HepG2 (cell line): Measurements from ENCODE around the gene BABAM1. TPM values are rescaled to one million over a fixed set of nuclear protein-coding genes. Genes with fewer than 3 reads are reported as not detected.
A peak's percentile ranks its signal among the peaks of the same experiment; 100 is the strongest.

Experiments
- CBX1 ChIP-seq: IDR thresholded peaks from one replicate; pipeline ENCODE4 v1.6.1; 2016; ENCODE audit warnings: antibody characterized with exemption, low read depth
- CEBPB ChIP-seq: IDR thresholded peaks from 2 replicates; pipeline ENCODE4 v1.6.1; 2011; ENCODE audit warnings: low read depth, low read length, improper control_type of control experiment, borderline replicate concordance
- DNMT3B ChIP-seq: conservative IDR thresholded peaks from 2 replicates; pipeline ENCODE4 v1.6.1; 2016; ENCODE audit warnings: missing biosample characterization, control low read depth
- NFYB ChIP-seq: sonication (generic); formaldehyde crosslinking; IDR thresholded peaks from 2 replicates; pipeline ENCODE4 v1.4.0; 2020; ENCODE audit warnings: missing genetic modification reagents
- NR2F1 ChIP-seq, 2 experiments: fragments of 450-650 bp in 1 of 2; formaldehyde crosslinking in 1 of 2; IDR thresholded peaks; 2 replicates each; pipeline versions ENCODE4 v1.5.0 to v1.6.1; 2016 to 2020; ENCODE audit warnings: mild to moderate bottlenecking in 1 of 2, missing compliant biosample characterization in 1 of 2, missing genetic modification reagents in 1 of 2, moderate library complexity in 1 of 2
- RFX5 ChIP-seq: IDR thresholded peaks from 2 replicates; pipeline ENCODE4 v1.6.1; 2011; ENCODE audit warnings: low read depth, low read length, improper control_type of control experiment
- SMAD1 ChIP-seq: sonication (generic); formaldehyde crosslinking; IDR thresholded peaks from 2 replicates; pipeline ENCODE4 v1.4.0; 2020; ENCODE audit warnings: missing genetic modification reagents, low read depth, mild to moderate bottlenecking, borderline replicate concordance
- TEF ChIP-seq: sonication (generic); formaldehyde crosslinking; IDR thresholded peaks from 2 replicates; pipeline ENCODE4 v1.5.0; 2020; ENCODE audit warnings: missing genetic modification reagents
- TFAP4 ChIP-seq: sonication (generic); IDR thresholded peaks from 2 replicates; pipeline ENCODE4 v1.6.1; 2016; ENCODE audit warnings: low read depth, borderline replicate concordance
- TSC22D2 ChIP-seq: sonication (generic); formaldehyde crosslinking; IDR thresholded peaks from 2 replicates; pipeline ENCODE4 v1.5.1; 2020; ENCODE audit warnings: missing genetic modification reagents, mild to moderate bottlenecking, borderline replicate concordance
- ZBTB25 ChIP-seq: IDR thresholded peaks from 2 replicates; pipeline ENCODE4 v1.6.1; 2018; ENCODE audit warnings: missing genetic modification reagents
- ZBTB33 ChIP-seq: sonication (generic); formaldehyde crosslinking; IDR thresholded peaks from 2 replicates; pipeline ENCODE4 v1.4.0; 2020; ENCODE audit warnings: missing genetic modification reagents
- ZNF264 ChIP-seq: sonication (generic); formaldehyde crosslinking; IDR thresholded peaks from 2 replicates; pipeline ENCODE4 v1.4.0; 2020; ENCODE audit warnings: missing genetic modification reagents
- ZNF276 ChIP-seq: sonication (generic); formaldehyde crosslinking; IDR thresholded peaks from 2 replicates; pipeline ENCODE4 v1.4.0; 2020; ENCODE audit warnings: mild to moderate bottlenecking, low read depth, missing genetic modification reagents
- ZNF317 ChIP-seq: sonication (generic); formaldehyde crosslinking; IDR thresholded peaks from 2 replicates; pipeline ENCODE4 v1.5.0; 2020; ENCODE audit warnings: mild to moderate bottlenecking, missing genetic modification reagents
- ZNF451 ChIP-seq: sonication (generic); formaldehyde crosslinking; IDR thresholded peaks from 2 replicates; pipeline ENCODE4 v1.5.0; 2020; ENCODE audit warnings: mild to moderate bottlenecking, missing genetic modification reagents
- ZNF563 ChIP-seq: sonication (generic); formaldehyde crosslinking; IDR thresholded peaks from 2 replicates; pipeline ENCODE4 v1.8.0; 2022; ENCODE audit warnings: mild to moderate bottlenecking, moderate library complexity, missing genetic modification reagents
- ZNF720 ChIP-seq: sonication (generic); formaldehyde crosslinking; IDR thresholded peaks from 2 replicates; pipeline ENCODE4 v1.4.0; 2020; ENCODE audit warnings: missing genetic modification reagents
- ZNF878 ChIP-seq: sonication (generic); formaldehyde crosslinking; IDR thresholded peaks from 2 replicates; pipeline ENCODE4 v1.8.1; 2023; ENCODE audit warnings: mild to moderate bottlenecking, missing genetic modification reagents, moderate library complexity
- ZSCAN5A ChIP-seq: sonication (generic); formaldehyde crosslinking; IDR thresholded peaks from 2 replicates; pipeline ENCODE4 v1.8.0; 2022; ENCODE audit warnings: mild to moderate bottlenecking, missing genetic modification reagents, borderline replicate concordance
- polyA plus RNA-seq, 8 experiments: library from polyadenylated mRNA; depleted of rRNA in 3 of 8; stranded (reverse) in 7 of 8; unstranded in 1 of 8; fragments of >200 nt; fragmentation: Illumina TruSeq in 4 of 8; extraction: Trizol in 4 of 8; gene quantifications; 2 replicates each; pipeline versions ENCODE4 v1.2.1 to v1.2.3, GENCODE V29; 2011 to 2016; ENCODE audit warnings: low read depth in 4 of 8, missing spikeins in 1 of 8, mixed read lengths in 1 of 8; ENCODE audit not compliant: insufficient read depth in 1 of 8
- total RNA-seq, 5 experiments: library from RNA; depleted of rRNA; stranded (reverse); fragments of >200 nt; fragmentation: Illumina TruSeq; extraction: Trizol; gene quantifications; 2 replicates each; pipeline ENCODE4 v1.2.3, GENCODE V29; 2016; ENCODE audit warnings: low read depth in 1 of 5

BABAM1 gene
- total and polyA plus RNA-seq, 2 of the 13 experiments (the other 11 are each of a cell fraction or from before 2014, with no cell fraction given): 70.0 to 82.0 TPM

GRCh38 chr19:17266975-17267788 lies at the start of gene BABAM1 (continued):
- TF ChIP-seq SMAD1: no peak
- TF ChIP-seq TSC22D2 (CRISPR knock-in tag): 0 out of 2 replicates have a peak, but pooled peaks have one; percentile 54
- no peak for TF ChIP-seq TEF
- no peak for TF ChIP-seq ZNF563
- peak; percentile 90 for TF ChIP-seq NFYB (CRISPR knock-in tag)
- no peak for TF ChIP-seq ZNF276 (CRISPR knock-in tag)
- TF ChIP-seq ZNF720 (CRISPR knock-in tag): no peak
- no peak for TF ChIP-seq ZNF317 (CRISPR knock-in tag)
- no peak for TF ChIP-seq ZBTB33 (CRISPR knock-in tag)
- no peak for TF ChIP-seq CEBPB
- TF ChIP-seq TFAP4: no peak
- TF ChIP-seq CBX1: no peak
- TF ChIP-seq ZNF451 (CRISPR knock-in tag): no peak
- no peak for TF ChIP-seq ZBTB25 (CRISPR knock-in tag)
- TF ChIP-seq ZNF264 (CRISPR knock-in tag): no peak
- TF ChIP-seq ZSCAN5A: no peak
- no peak for TF ChIP-seq ZNF878 (CRISPR knock-in tag)
- no peak; a peak in 1 of 4 replicates for TF ChIP-seq NR2F1 (CRISPR knock-in tag; IDR thresholded peaks at IDR 0.05)
- peak; percentile 58; the same call in 1 of the 2 replicates for TF ChIP-seq RFX5
- TF ChIP-seq DNMT3B (CRISPR knock-in tag): 0 out of 2 replicates have a peak, but pooled peaks have one; percentile 70
